Measurements from ENCODE around the gene CD3E. TPM values are rescaled to one million over a fixed set of nuclear protein-coding genes. Genes with fewer than 3 reads are reported as not detected.

CD3E gene
- total RNA-seq, 1 donor from 2014 or later = 6.9 TPM

- peak overlapping the region; percentile 68 for H3K27ac ChIP-seq
- no peak for TF ChIP-seq POLR2A (IDR thresholded peaks at IDR 0.05)
- peak in 1 of 2 donors; percentile 45 for TF ChIP-seq POLR2AphosphoS5 (IDR thresholded peaks at IDR 0.05; ENCODE audit: insufficient read depth in 1 of 2, low read depth in 1 of 2)
- no peak for TF ChIP-seq CTCF (IDR thresholded peaks at IDR 0.05)
- no peak for DNase-seq (ENCODE audit: extremely low spot score in 2 of 2)
- no peaks in the 10 kb centered on the region for H3K27me3 ChIP-seq
- intact Hi-C loops (cut with DNase I) = no loop called here
- H3K4me3 ChIP-seq = no peak overlapping the region
- no peaks in the 10 kb centered on the region for H3K36me3 ChIP-seq
- H3K9me3 ChIP-seq = no peaks in the 10 kb centered on the region
- H3K4me1 ChIP-seq = peaks cover 26% of the 10 kb centered on the region
Measured at GRCh38 chr11:118274186-118274585, 30.3 kb upstream of the CD3E start.

- no peaks in the 10 kb centered on the region for H3K9me3 ChIP-seq
- no peaks in the 10 kb centered on the region for H3K27me3 ChIP-seq
- H3K4me3 ChIP-seq = no peak overlapping the region
- no peak for DNase-seq (ENCODE audit: extremely low spot score in 2 of 2)
- TF ChIP-seq POLR2A (IDR thresholded peaks at IDR 0.05) = no peak
- TF ChIP-seq POLR2AphosphoS5 (IDR thresholded peaks at IDR 0.05; ENCODE audit: insufficient read depth in 1 of 2, low read depth in 1 of 2) = peak in 1 of 2 donors; percentile 92
- TF ChIP-seq CTCF (IDR thresholded peaks at IDR 0.05) = no peak
- intact Hi-C loops (cut with DNase I) = no loop called here
- H3K4me1 ChIP-seq = peaks cover 26% of the 10 kb centered on the region
- peak overlapping the region; percentile 68 for H3K27ac ChIP-seq
- H3K36me3 ChIP-seq = no peaks in the 10 kb centered on the region
Measured at GRCh38 chr11:118275176-118275575, 29.4 kb upstream of the CD3E start.

- TF ChIP-seq POLR2A (IDR thresholded peaks at IDR 0.05) (no peak), CTCF (IDR thresholded peaks at IDR 0.05) (no peak), POLR2AphosphoS5 (IDR thresholded peaks at IDR 0.05; ENCODE audit: insufficient read depth in 1 of 2, low read depth in 1 of 2) (peak in 1 of 2 donors; percentile 17)
- no peaks in the 10 kb centered on the region for H3K36me3 ChIP-seq
- peaks cover 26% of the 10 kb centered on the region for H3K4me1 ChIP-seq
- no peaks in the 10 kb centered on the region for H3K9me3 ChIP-seq
- DNase-seq (ENCODE audit: extremely low spot score in 2 of 2) = no peak
- intact Hi-C loops (cut with DNase I) = no loop called here
- no peaks in the 10 kb centered on the region for H3K27me3 ChIP-seq
- H3K4me3 ChIP-seq = no peak overlapping the region
- H3K27ac ChIP-seq = peak overlapping the region; percentile 53
Measured at GRCh38 chr11:118276422-118276821, 28.1 kb upstream of the CD3E start.

GRCh38 chr11:118277312-118277711 is 27.2 kb upstream of the CD3E start:
- Histone ChIP-seq H3K36me3 (no peaks in the 10 kb centered on the region), H3K9me3 (no peaks in the 10 kb centered on the region), H3K4me3 (no peak overlapping the region), H3K27ac (peak overlapping the region; percentile 53), H3K4me1 (peaks cover 26% of the 10 kb centered on the region), H3K27me3 (no peaks in the 10 kb centered on the region)
- intact Hi-C loops (cut with DNase I) = no loop called here
- TF ChIP-seq CTCF (IDR thresholded peaks at IDR 0.05) = no peak
- TF ChIP-seq POLR2AphosphoS5 (IDR thresholded peaks at IDR 0.05; ENCODE audit: insufficient read depth in 1 of 2, low read depth in 1 of 2) = peak in 1 of 2 donors; percentile 86
- DNase-seq (ENCODE audit: extremely low spot score in 2 of 2) = no peak

- H3K4me1 ChIP-seq = peaks cover 9% of the 10 kb centered on the region
- H3K9me3 ChIP-seq = no peaks in the 10 kb centered on the region
- H3K27ac ChIP-seq = no peak overlapping the region
- intact Hi-C loops (cut with DNase I) = no loop called here
- H3K27me3 ChIP-seq = no peaks in the 10 kb centered on the region
- no peak for TF ChIP-seq POLR2A (IDR thresholded peaks at IDR 0.05)
- TF ChIP-seq CTCF (IDR thresholded peaks at IDR 0.05) = no peak
- TF ChIP-seq POLR2AphosphoS5 (IDR thresholded peaks at IDR 0.05; ENCODE audit: insufficient read depth in 1 of 2, low read depth in 1 of 2) = no peak
- no peaks in the 10 kb centered on the region for H3K36me3 ChIP-seq
- no peak for DNase-seq (ENCODE audit: extremely low spot score in 2 of 2)
- no peak overlapping the region for H3K4me3 ChIP-seq
Measured at GRCh38 chr11:118281284-118281683, 23.2 kb upstream of the CD3E start.
